Subcutaneous abdominal adipose tissue (tissue), 5 donors: ENCODE results near the gene C1orf198.

Experiments
- H3K27ac ChIP-seq: one replicate; pipeline ENCODE4 v1.7.0; 2013; ENCODE audit warnings: low read depth, mild to moderate bottlenecking, inconsistent platforms, low read length, moderate library complexity
- H3K27me3 ChIP-seq, 5 donors: one replicate each; pipeline ENCODE4 v1.7.0; 2013; ENCODE audit warnings: low read length in 5 of 5, inconsistent platforms in 1 of 5; ENCODE audit not compliant: control insufficient read depth in 5 of 5, insufficient read depth in 4 of 5
- H3K36me3 ChIP-seq, 5 donors: one replicate each; pipeline ENCODE4 v1.7.0; 2013; ENCODE audit warnings: low read length in 5 of 5; ENCODE audit not compliant: control insufficient read depth in 5 of 5, insufficient read depth in 5 of 5
- H3K4me1 ChIP-seq, 5 donors: one replicate each; pipeline ENCODE4 v1.7.0; 2013; ENCODE audit warnings: low read length in 5 of 5, mild to moderate bottlenecking in 3 of 5, moderate library complexity in 1 of 5; ENCODE audit not compliant: control insufficient read depth in 5 of 5, insufficient read depth in 5 of 5
- H3K4me3 ChIP-seq, 5 donors: one replicate each; pipeline ENCODE4 v1.7.0; 2013; ENCODE audit warnings: low read length in 5 of 5, low read depth in 1 of 5
- H3K9ac ChIP-seq, 5 donors: one replicate each; pipeline ENCODE4 v1.7.0; 2013; ENCODE audit warnings: low read length in 5 of 5, mild to moderate bottlenecking in 4 of 5, moderate library complexity in 3 of 5
- H3K9me3 ChIP-seq, 5 donors: one replicate each; pipeline ENCODE4 v1.7.0; 2013; ENCODE audit warnings: low read length in 5 of 5; ENCODE audit not compliant: control insufficient read depth in 5 of 5
- donor health status: healthy.
- donor health status: healthy.
- donor health status: healthy.
- donor health status: healthy.
- donor health status: healthy.

The C1orf198 gene

GRCh38 chr1:230827801-230828200 is 40.5 kb downstream of the C1orf198 start:
- peak overlapping the region; percentile 18 for H3K27ac ChIP-seq
- no peaks in the 10 kb centered on the region for H3K27me3 ChIP-seq
- H3K9me3 ChIP-seq, result no peaks in the 10 kb centered on the region
- no peak overlapping the region for H3K9ac ChIP-seq
- no peaks in the 10 kb centered on the region for H3K36me3 ChIP-seq
- no peak overlapping the region for H3K4me3 ChIP-seq
- peaks cover 8 to 65% (median 58%) of the 10 kb centered on the region in 5 donors for H3K4me1 ChIP-seq

DNA sequence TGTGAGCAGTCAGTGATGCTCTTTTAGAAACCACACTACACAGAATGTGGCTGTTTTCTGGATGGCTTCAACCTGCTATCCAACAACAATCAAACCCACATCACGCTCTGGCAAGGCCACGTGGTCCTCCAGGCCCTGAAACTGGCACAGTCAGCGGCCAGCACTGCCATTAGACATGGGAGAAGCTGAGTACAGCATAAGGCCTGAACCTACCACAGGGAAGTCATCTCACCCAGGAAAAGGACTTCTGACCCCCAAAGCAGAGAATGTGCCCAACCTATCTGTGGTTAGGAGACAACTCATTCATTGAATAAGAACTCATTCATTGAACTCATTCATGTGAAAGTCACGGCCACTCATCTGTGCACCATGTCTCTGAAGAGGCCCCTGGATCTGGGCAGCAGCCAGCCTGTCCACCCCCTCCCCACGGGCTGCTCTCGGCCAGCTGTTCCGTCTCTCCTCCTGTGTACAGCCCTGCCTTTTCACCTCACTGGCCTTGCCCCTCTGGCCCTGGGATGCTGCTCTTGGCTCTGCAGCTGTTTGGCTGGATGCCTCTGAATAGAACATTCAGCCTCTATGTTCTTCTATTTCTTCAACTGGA is 41.1 kb downstream of the C1orf198 start:
- H3K27ac ChIP-seq, result peak overlapping the region; percentile 18

GRCh38 chr1:230826166-230826875 is 42.0 kb downstream of the C1orf198 start:
- Histone ChIP-seq H3K9me3 (no peaks in the 10 kb centered on the region), H3K27me3 (no peaks in the 10 kb centered on the region), H3K9ac (no peak overlapping the region), H3K36me3 (no peaks in the 10 kb centered on the region), H3K4me3 (no peak overlapping the region), H3K27ac (no peak overlapping the region), H3K4me1 (peaks cover 8 to 69% (median 57%) of the 10 kb centered on the region in 5 donors)

More for the DNA sequence above, 41.1 kb downstream of the C1orf198 start:
- Histone ChIP-seq H3K9me3 (no peaks in the 10 kb centered on the region), H3K4me3 (no peak overlapping the region), H3K36me3 (no peaks in the 10 kb centered on the region), H3K4me1 (peaks cover 8 to 70% (median 62%) of the 10 kb centered on the region in 5 donors), H3K27me3 (no peaks in the 10 kb centered on the region), H3K9ac (no peak overlapping the region)

DNA sequence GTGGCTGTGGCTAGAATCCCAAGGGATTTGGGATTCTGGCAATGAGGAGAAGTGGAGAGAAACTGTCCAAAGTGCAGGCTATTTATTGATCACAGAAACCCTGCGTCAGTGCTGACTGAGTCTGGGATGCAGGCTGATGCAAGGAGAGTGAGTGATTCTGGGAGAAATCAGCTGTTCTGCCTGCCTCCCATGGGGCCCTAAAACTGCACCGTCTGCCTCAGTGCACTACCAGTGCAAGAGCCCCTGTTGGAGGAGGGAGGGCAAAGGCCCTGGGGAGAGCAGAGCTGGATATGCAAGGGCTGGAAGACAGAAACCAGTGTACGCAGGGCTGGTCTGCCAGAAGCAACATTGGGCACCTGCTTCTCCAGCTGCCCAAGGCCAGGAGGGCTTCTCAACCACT is 42.6 kb downstream of the C1orf198 start:
- H3K9ac ChIP-seq, result no peak overlapping the region
- no peaks in the 10 kb centered on the region for H3K9me3 ChIP-seq
- no peak overlapping the region for H3K4me3 ChIP-seq
- no peaks in the 10 kb centered on the region for H3K27me3 ChIP-seq
- peaks cover 8 to 70% (median 57%) of the 10 kb centered on the region in 5 donors for H3K4me1 ChIP-seq
- H3K36me3 ChIP-seq, result no peaks in the 10 kb centered on the region
- H3K27ac ChIP-seq, result peak overlapping the region; percentile 65

DNA sequence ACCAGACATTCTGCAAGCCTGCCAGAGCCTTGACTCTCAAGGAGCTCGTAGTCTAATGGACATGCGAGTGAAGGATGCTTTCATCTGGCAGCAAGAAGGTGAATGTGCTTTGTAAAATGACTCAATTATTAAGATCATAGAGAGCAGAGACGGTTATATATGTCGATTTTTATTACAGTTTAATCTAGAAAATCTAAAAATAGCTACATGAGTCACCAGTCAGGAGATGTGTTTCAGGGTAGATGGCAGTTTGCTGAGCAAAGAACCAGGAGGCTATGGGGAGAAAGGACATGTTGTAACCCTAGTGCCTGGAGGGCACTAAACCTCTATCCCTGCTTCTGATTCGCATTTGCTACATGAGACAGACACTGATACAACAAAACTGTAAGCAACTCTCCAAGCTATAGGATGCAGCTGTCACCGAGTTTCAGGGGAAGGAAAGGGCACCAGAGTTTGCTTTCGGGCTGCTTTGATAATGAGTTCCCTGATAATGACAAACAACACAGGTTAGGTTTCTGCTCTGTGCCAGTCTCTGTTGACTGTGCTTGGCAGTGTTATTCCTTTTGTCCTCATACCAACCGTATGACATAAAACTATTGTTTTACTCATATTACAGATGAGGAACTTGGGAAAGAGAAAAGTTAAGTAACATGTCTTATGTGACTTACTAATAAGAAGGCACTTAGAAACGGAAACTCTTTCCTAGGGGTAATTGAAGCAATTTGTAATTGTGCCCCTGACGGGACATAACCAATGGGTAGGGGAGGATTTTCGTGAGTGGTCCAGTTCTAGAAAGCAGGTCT is 43.2 kb downstream of the C1orf198 start:
- H3K36me3 ChIP-seq, result no peaks in the 10 kb centered on the region
- no peaks in the 10 kb centered on the region for H3K9me3 ChIP-seq

GRCh38 chr1:230824551-230824918 is 43.8 kb downstream of the C1orf198 start:
- Histone ChIP-seq H3K4me3 (no peak overlapping the region), H3K9me3 (no peaks in the 10 kb centered on the region), H3K9ac (no peak overlapping the region), H3K36me3 (no peaks in the 10 kb centered on the region), H3K27ac (peak overlapping the region; percentile 28), H3K4me1 (peaks cover 8 to 70% (median 57%) of the 10 kb centered on the region in 5 donors), H3K27me3 (no peaks in the 10 kb centered on the region)

More for the DNA sequence above, 43.2 kb downstream of the C1orf198 start:
- Histone ChIP-seq H3K27ac (peak overlapping the region; percentile 65), H3K27me3 (no peaks in the 10 kb centered on the region), H3K4me3 (no peak overlapping the region), H3K9ac (no peak overlapping the region), H3K4me1 (peaks cover 8 to 70% (median 57%) of the 10 kb centered on the region in 5 donors)

- H3K36me3 ChIP-seq, result no peaks in the 10 kb centered on the region
- H3K27me3 ChIP-seq, result no peaks in the 10 kb centered on the region
- H3K9ac ChIP-seq, result no peak overlapping the region
- H3K27ac ChIP-seq, result no peak overlapping the region
- H3K4me1 ChIP-seq, result peaks cover 8 to 70% (median 57%) of the 10 kb centered on the region in 5 donors
- H3K4me3 ChIP-seq, result no peak overlapping the region
- no peaks in the 10 kb centered on the region for H3K9me3 ChIP-seq
These were observed 44.4 kb downstream of the C1orf198 start for GRCh38 chr1:230823931-230824381.

GRCh38 chr1:230823426-230823825 is 44.9 kb downstream of the C1orf198 start:
- Histone ChIP-seq H3K27ac (no peak overlapping the region), H3K9ac (no peak overlapping the region), H3K36me3 (no peaks in the 10 kb centered on the region), H3K27me3 (no peaks in the 10 kb centered on the region), H3K9me3 (no peaks in the 10 kb centered on the region), H3K4me3 (no peak overlapping the region), H3K4me1 (peaks cover 8 to 70% (median 56%) of the 10 kb centered on the region in 5 donors)

DNA sequence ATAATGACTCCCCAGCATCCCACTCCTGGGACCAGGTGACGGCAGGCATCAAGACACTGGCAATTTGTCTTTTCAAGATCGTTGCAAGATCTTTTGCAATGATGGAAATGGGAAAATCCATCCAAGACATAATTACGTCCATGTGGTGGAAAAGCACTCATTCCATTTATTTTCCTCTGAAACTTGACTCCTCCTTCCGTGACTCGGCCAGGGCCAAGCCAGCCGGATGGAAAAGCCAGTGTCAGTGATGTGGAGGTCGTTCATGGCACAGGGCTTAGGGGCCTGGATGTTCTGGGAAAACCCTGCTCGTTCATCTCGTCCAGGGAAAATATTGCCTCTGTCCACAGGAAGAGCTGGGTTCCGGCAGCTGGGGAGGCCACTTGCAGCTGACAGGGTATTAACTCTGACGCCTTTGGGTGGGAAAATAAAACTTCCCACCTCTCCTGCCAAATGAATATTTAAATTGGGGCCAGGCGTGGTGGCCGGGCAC is 46.2 kb downstream of the C1orf198 start:
- no peaks in the 10 kb centered on the region for H3K9me3 ChIP-seq
- no peak overlapping the region for H3K4me3 ChIP-seq
- H3K36me3 ChIP-seq, result no peaks in the 10 kb centered on the region
- H3K27me3 ChIP-seq, result no peaks in the 10 kb centered on the region
- H3K27ac ChIP-seq, result no peak overlapping the region
- peaks cover 8 to 57% (median 43%) of the 10 kb centered on the region in 5 donors for H3K4me1 ChIP-seq
- H3K9ac ChIP-seq, result no peak overlapping the region
